Nephron progenitor cell (in vitro differentiated cells): ENCODE results near the gene LIN7A.

Experiments used
- DNase-seq: peaks from one replicate; pipeline ENCODE4 v3.0.0; 2021
- H3K27ac Mint-ChIP-seq: 2 replicates; pipeline ENCODE4 v1.8.0; 2021; ENCODE audit warnings: mild to moderate bottlenecking, moderate library complexity, mixed read lengths
- H3K27me3 Mint-ChIP-seq: 2 replicates; pipeline ENCODE4 v1.8.0; 2021; ENCODE audit warnings: mild to moderate bottlenecking, low read depth, mixed read lengths; ENCODE audit not compliant: poor library complexity
- H3K36me3 Mint-ChIP-seq: 2 replicates; pipeline ENCODE4 v1.8.0; 2021; ENCODE audit warnings: low read depth, mixed read lengths
- H3K4me1 Mint-ChIP-seq: 2 replicates; pipeline ENCODE4 v1.8.0; 2021; ENCODE audit warnings: mixed read lengths
- H3K4me3 Mint-ChIP-seq: 2 replicates; pipeline ENCODE4 v1.8.0; 2021; ENCODE audit warnings: mild to moderate bottlenecking, moderate library complexity, mixed read lengths
- H3K9me3 Mint-ChIP-seq: 2 replicates; pipeline ENCODE4 v1.8.0; 2021; ENCODE audit warnings: mild to moderate bottlenecking, moderate library complexity, mixed read lengths
- TF ChIP-seq, protein P1 (sequence below): fragments of 200-600 bp; sonication (generic); IDR thresholded peaks from 2 replicates; pipeline ENCODE4 v1.5.0; 2021; ENCODE audit warnings: antibody characterized with exemption

Gene LIN7A

DNA sequence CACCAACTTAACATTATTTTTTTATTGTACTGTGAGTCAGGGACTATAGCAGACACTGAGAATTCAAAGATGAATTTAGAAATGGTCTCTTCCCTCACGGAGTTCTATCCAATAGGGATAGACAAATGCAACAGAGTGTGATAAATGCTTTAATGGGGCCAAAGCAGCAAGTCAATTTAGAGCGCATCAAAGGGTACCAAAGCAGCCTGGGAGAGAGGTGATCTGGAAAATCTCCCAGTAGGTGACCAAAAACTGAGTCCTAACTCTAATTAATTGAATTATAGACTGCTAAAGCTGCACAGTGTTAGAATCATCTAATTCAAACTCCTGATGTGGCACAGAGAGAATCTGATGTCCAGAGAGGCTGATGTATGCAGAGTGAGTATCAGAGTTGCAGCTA, 2.6 kb downstream of the LIN7A start:
- no peak overlapping the region for H3K27ac Mint-ChIP-seq
- TF ChIP-seq, protein P1, sequence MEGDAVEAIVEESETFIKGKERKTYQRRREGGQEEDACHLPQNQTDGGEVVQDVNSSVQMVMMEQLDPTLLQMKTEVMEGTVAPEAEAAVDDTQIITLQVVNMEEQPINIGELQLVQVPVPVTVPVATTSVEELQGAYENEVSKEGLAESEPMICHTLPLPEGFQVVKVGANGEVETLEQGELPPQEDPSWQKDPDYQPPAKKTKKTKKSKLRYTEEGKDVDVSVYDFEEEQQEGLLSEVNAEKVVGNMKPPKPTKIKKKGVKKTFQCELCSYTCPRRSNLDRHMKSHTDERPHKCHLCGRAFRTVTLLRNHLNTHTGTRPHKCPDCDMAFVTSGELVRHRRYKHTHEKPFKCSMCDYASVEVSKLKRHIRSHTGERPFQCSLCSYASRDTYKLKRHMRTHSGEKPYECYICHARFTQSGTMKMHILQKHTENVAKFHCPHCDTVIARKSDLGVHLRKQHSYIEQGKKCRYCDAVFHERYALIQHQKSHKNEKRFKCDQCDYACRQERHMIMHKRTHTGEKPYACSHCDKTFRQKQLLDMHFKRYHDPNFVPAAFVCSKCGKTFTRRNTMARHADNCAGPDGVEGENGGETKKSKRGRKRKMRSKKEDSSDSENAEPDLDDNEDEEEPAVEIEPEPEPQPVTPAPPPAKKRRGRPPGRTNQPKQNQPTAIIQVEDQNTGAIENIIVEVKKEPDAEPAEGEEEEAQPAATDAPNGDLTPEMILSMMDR: no peak
- H3K27me3 Mint-ChIP-seq: peaks cover 9% of the 10 kb centered on the region
- DNase-seq: no peak
- peaks cover 53% of the 10 kb centered on the region for H3K4me1 Mint-ChIP-seq
- no peaks in the 10 kb centered on the region for H3K36me3 Mint-ChIP-seq
- peak overlapping the region; percentile 44 for H3K4me3 Mint-ChIP-seq
- H3K9me3 Mint-ChIP-seq: no peaks in the 10 kb centered on the region

DNA sequence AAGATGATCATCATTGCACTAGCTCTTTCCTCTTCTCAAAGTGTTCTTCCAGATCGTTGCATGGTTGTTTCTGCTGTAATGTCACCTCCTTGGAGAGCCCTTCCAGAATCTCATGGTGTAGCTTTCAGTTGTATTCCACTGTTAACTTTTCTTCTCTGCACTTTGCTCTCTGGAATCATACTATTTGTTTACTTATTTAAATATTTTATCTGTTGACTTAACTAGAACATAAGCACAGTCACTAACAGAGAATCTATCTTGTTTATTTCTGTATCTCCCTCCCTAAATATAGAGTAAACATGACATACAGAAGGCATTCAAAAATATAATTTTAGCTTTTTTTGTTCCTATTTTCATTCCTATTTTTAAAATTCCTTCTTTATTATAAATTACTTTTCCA, 11.8 kb downstream of the LIN7A start:
- Mint-ChIP-seq H3K9me3 (peaks cover 9% of the 10 kb centered on the region), H3K4me1 (no peaks in the 10 kb centered on the region), H3K27me3 (no peaks in the 10 kb centered on the region), H3K4me3 (no peak overlapping the region), H3K36me3 (peaks cover 6% of the 10 kb centered on the region), H3K27ac (peak overlapping the region; percentile 1)
- TF ChIP-seq, protein P1: no peak
- DNase-seq: no peak

DNA sequence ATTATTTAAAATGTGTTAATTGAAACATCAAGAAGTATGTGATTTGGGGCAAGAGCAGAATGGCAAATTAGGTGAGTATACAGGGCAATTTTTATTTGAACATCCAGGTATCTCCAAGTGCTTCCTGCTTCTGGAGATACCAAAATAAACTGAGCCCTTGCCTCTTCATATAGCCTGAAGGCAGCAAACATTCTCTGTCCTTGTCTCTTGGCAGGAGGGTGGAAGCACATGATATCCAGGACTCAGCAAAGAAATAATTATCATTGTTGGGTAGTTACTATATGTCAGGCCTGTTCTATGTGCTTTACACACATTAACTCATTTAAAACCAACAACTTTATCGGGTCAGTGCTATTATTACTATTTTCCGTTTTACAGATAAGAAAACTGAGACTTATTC, 12.5 kb downstream of the LIN7A start:
- TF ChIP-seq, protein P1: no peak
- no peak for DNase-seq
- Mint-ChIP-seq H3K36me3 (peaks cover 6% of the 10 kb centered on the region), H3K9me3 (peaks cover 9% of the 10 kb centered on the region), H3K4me3 (no peak overlapping the region), H3K27me3 (no peaks in the 10 kb centered on the region), H3K27ac (no peak overlapping the region), H3K4me1 (no peaks in the 10 kb centered on the region)

DNA sequence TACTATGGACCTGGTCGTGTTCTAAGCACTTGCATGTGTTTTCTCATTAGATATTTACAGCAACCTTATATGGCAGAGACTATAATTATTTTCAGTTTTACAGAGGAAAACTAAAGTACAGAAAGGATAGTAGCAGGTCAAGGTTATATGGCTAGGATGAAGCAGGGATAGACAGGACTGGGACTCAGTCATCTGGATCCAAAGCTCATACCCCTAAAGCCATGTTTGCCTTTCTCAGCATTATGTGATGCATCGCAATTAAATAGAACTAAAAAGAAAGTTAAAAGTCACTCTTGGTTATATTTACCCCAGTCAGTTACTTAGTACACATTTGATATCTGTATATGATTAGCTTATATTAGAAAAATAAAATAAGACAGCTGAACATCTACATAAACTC, 13.3 kb downstream of the LIN7A start:
- Mint-ChIP-seq H3K9me3 (peaks cover 9% of the 10 kb centered on the region), H3K4me1 (no peaks in the 10 kb centered on the region), H3K4me3 (no peak overlapping the region), H3K36me3 (peaks cover 6% of the 10 kb centered on the region), H3K27ac (no peak overlapping the region), H3K27me3 (no peaks in the 10 kb centered on the region)
- no peak for DNase-seq
- TF ChIP-seq, protein P1: no peak

DNA sequence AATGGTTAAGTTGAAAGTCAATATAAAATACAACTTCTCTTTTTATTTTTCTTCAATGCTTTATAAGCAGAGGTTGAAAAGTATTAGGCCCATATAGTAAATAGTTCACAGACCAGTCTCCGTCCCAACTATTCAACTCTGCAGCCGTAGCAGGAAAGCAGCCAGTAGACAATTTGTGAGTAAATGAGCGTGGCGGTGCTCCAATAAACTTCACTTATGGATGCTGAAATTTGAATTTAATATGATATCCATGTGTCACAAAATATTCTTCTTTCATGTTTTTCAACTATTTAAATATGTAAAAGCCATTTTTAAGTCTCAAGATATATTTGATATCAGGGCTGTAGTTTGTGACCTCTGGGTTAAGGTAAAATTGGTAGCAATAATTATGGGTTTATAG, 17.7 kb downstream of the LIN7A start:
- DNase-seq: no peak
- no peaks in the 10 kb centered on the region for H3K27me3 Mint-ChIP-seq
- H3K36me3 Mint-ChIP-seq: peaks cover 5% of the 10 kb centered on the region
- TF ChIP-seq, protein P1: no peak
- no peaks in the 10 kb centered on the region for H3K9me3 Mint-ChIP-seq
- no peaks in the 10 kb centered on the region for H3K4me1 Mint-ChIP-seq
- H3K27ac Mint-ChIP-seq: no peak overlapping the region
- no peak overlapping the region for H3K4me3 Mint-ChIP-seq

DNA sequence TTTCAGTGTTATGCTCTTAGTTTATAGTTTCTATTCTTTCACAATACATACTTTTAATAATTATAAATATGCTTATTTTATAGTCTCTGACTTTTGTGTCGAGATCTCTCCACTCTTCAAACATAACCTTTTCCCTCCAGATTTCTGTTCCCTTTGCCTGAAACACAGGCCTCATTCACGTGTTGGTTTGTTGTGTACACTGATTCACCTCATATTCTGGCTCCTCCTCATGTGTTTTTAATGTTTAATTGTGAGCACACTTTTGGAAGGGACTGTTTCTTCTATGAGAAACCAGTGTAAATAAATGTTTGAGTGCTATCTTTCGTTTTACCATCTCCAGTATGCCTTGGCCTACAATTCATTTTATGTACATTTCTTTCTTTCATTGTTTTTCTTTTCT, 20.1 kb downstream of the LIN7A start:
- Mint-ChIP-seq H3K27me3 (no peaks in the 10 kb centered on the region), H3K4me3 (no peak overlapping the region), H3K36me3 (peaks cover 5% of the 10 kb centered on the region), H3K9me3 (no peaks in the 10 kb centered on the region), H3K27ac (peak overlapping the region; percentile 23), H3K4me1 (no peaks in the 10 kb centered on the region)
- TF ChIP-seq, protein P1: no peak
- no peak for DNase-seq
